Stimulated activated CD4-positive, alpha-beta T cell treated with anti-CD3 and anti-CD28 coated beads, Interleukin-15, amount 100 ng/mL, for 24 hours (primary cell): ENCODE data around the gene NAA38.
A peak's percentile ranks its signal among the peaks of the same experiment; 100 is the strongest.

Experiments
- DNase-seq: peaks from one replicate; pipeline ENCODE4 v3.0.0-alpha.2; 2020

NAA38 gene

GRCh38 chr17:7839876-7840261 lies 17.5 kb downstream of the NAA38 start:
- no peak for DNase-seq

- DNase-seq, result no peak
Observed at GRCh38 chr17:7839190-7839875, 18.0 kb downstream of the NAA38 start.

- no peak for DNase-seq
Observed at GRCh38 chr17:7838090-7839075, 19.0 kb downstream of the NAA38 start.

- no peak for DNase-seq
Observed at GRCh38 chr17:7837408-7838088, 19.8 kb downstream of the NAA38 start.

GRCh38 chr17:7836596-7837407 lies 20.6 kb downstream of the NAA38 start:
- peak; percentile 83 for DNase-seq

GRCh38 chr17:7835814-7836595 lies 21.4 kb downstream of the NAA38 start:
- peak; percentile 72 for DNase-seq

- peak; percentile 95 for DNase-seq
Observed at GRCh38 chr17:7834957-7835813, 22.2 kb downstream of the NAA38 start.

GRCh38 chr17:7834542-7834956 lies 22.8 kb downstream of the NAA38 start:
- DNase-seq, result peak; percentile 59

GRCh38 chr17:7833795-7834541 lies 23.4 kb downstream of the NAA38 start, which contains the start of gene KDM6B:
Gene KDM6B (plus strand): TSS chr17:7834217. CDS start chr17:7845555, 11,338 bp downstream.
- DNase-seq, result peak; percentile 94

- no peak for DNase-seq
Observed at GRCh38 chr17:7833011-7833794, 24.2 kb downstream of the NAA38 start.

GRCh38 chr17:7832431-7832830 lies 24.9 kb downstream of the NAA38 start:
- DNase-seq, result no peak

- DNase-seq, result no peak
Observed at GRCh38 chr17:7831233-7831632, 26.1 kb downstream of the NAA38 start.

- no peak for DNase-seq
Observed at GRCh38 chr17:7830616-7831015, 26.7 kb downstream of the NAA38 start.

GRCh38 chr17:7825206-7825990 lies 32.0 kb downstream of the NAA38 start:
- DNase-seq, result no peak

GRCh38 chr17:7824021-7824924 lies 33.1 kb downstream of the NAA38 start:
- no peak for DNase-seq

- DNase-seq, result no peak
Observed at GRCh38 chr17:7823581-7824001, 33.8 kb downstream of the NAA38 start.

- no peak for DNase-seq
Observed at GRCh38 chr17:7822126-7822525, 35.2 kb downstream of the NAA38 start.
